ENCODE data around the gene SRC.
A peak's percentile ranks its signal among the peaks of the same experiment; 100 is the strongest.

The SRC gene

DNA sequence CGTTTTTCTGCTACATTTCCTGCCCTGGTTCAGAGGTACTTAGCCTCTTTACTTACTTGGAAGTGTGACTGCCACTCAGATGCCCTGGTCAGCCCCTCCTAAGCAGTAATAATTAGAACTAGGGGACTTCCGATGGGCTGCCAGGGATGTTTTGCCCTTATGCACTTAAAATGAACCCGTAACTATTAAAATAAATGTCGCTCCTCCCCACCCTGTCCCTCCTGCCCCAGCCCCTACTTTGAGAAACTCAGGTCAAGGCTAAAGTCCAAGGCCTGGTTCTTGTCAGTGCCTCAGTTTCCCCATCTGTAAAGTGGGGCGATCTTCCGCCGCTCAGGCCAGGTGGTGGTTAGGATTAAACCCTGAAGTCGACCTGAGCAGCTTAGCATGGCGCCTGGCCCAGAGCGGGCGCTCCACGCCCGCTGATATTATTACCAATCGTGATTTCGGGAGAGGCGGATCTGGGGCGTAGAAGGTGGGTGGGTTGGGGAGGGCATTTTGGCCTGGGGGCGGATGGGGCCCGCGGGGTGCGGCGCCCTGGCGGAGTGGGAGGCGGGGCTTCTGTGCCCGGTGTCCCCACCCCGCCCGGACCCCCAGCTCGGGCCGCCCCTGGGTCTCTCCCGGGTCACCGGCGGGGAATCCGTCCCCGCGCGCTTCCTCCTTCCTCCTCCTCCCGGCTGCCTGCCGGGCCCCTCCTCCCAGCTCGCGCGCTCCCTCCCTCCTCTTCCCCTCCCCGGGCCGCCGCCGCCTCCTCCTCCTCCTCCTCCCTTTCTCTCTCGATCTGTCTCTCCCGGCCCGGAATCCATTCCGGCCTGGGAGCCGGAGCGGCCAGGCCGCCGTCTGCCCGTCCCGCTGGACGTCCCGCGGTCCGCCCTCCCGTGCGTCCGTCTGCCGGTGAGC, at the start of gene SRC:
TSS of gene SRC (plus strand) at position 802 of the 897 bp plus-strand sequence. CDS start 38,014 bp downstream, outside the sequence.
- peak; percentile 85 for DNase-seq

- no peak for DNase-seq
Observed at GRCh38 chr20:37296371-37296770, 49.6 kb upstream of the SRC start.

DNA sequence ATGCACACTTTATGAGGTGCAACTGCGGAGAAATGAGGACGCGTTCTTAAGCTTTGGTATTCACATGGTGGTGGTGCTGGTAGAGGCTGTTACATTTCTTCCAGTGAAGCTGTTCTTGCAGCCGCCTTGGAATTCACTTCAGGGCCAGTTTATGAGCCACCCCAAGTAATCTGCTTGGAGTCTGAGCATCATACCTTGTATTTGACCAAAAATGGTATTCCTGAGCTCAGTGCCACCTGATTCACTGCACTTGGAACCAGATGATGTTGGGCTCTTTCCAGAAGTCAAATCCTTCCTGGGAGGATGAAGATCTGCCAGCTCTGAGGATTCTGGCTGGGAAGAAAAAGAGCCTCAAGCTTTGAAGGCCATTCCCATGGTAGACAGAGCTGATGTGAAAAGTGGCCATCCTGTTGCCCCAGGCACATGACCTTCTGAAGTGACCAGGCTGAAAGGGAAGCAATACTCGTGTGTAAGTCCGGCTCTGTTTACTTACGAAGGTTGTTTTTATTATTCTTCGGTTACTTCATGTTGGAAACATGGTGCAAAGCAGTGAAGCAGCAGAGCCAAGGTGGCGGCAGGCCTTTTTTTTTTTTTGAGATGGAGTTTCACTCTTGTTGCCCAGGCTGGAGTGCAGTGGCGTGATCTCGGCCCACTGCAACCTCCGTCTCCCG, 48.7 kb upstream of the SRC start:
- no peak for DNase-seq

DNA sequence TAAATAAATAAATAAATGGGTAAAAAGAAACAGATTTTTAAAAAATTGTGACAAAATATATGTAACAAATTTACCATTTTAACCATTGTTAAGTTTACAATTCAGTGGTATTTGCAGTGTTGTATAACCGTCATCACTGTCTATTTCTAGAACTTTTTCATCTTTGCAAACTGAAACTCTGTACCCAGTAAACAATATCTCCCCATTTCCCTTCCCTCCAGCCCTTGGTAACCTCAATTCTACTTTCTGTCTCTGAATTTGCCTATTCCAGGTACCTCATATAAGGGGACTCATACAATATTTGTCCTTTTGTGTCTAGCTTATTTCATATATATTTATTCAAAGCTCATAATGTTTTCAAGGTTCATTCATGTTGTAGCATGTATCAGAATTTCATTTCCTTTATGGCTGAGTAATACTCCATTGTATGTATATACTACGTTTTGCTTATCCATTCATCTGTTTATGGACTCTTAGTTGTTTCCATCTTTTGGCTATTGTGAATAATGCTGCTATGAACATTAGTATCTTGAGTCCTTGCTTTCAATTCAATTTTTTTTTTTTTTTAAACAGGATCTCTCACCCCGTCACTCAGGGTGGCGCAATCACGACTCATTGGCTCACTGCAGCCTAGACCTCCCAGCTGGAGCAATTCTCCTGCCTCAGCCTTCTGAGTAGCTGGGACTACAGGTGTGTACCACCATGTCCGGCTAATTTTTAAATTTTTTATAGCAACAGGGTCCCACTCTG, 47.6 kb upstream of the SRC start:
- no peak for DNase-seq

GRCh38 chr20:37299718-37300528, 46.0 kb upstream of the SRC start:
- no peak for DNase-seq

DNA sequence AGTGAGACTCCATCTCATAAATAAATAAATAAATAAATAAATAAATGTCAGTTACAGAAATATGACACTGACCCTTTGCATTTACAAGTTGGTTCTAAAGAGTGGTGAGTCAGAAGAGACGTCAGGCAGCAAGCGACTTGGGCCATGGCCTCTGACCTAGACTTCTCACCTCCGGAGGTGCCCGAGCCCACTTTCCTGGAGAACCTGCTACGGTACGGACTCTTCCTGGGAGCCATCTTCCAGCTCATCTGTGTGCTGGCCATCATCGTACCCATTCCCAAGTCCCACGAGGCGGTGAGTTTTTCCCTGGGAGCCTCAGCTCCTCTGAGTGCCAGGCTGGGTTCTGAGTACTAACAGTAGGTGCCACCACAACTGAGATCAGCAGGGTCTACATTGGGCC, 44.8 kb upstream of the SRC start:
- DNase-seq, result no peak

DNA sequence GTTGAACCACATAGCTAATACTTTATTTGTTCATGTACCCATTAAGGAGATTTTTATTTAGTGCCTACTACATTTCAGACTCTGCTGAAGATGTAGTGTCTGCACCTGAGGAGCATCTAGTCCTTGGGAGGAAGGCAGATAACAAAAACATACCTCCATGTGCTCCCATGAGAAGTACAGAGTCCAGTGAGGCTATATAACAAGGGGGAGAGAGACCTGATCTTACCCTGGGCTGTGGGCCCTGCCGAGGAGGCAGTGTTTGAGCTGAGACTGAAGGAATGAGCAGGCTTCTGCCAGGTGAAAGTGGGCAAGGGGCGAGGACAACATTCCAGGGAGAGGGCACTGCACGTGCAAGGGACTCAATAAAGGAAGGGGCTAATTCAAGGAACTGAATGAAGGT, 44.4 kb upstream of the SRC start:
- no peak for DNase-seq

DNA sequence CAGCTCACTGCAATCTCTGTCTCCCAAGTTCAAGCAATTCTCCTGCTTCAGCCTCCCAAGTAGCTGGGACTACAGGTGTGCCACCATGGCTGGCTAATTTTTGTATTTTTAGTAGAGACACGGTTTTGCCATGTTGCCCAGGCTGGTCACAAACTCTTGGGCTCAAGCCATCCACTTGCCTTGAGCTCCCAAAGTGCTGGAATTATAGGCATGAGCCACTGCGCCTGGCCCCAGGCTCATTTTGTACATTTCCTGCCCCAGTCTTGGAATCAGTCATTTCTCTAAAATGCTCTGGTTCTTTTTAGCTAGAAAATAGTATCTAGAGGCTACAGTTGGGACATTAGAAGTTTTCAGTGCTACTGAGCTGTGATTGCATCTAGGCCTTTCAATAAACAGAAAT, 43.0 kb upstream of the SRC start:
- DNase-seq, result no peak

GRCh38 chr20:37303637-37304036, 42.3 kb upstream of the SRC start:
- DNase-seq, result no peak

GRCh38 chr20:37305079-37305478, 40.9 kb upstream of the SRC start:
- DNase-seq, result no peak

- DNase-seq, result no peak
Observed at GRCh38 chr20:37305839-37306238, 40.1 kb upstream of the SRC start.

DNA sequence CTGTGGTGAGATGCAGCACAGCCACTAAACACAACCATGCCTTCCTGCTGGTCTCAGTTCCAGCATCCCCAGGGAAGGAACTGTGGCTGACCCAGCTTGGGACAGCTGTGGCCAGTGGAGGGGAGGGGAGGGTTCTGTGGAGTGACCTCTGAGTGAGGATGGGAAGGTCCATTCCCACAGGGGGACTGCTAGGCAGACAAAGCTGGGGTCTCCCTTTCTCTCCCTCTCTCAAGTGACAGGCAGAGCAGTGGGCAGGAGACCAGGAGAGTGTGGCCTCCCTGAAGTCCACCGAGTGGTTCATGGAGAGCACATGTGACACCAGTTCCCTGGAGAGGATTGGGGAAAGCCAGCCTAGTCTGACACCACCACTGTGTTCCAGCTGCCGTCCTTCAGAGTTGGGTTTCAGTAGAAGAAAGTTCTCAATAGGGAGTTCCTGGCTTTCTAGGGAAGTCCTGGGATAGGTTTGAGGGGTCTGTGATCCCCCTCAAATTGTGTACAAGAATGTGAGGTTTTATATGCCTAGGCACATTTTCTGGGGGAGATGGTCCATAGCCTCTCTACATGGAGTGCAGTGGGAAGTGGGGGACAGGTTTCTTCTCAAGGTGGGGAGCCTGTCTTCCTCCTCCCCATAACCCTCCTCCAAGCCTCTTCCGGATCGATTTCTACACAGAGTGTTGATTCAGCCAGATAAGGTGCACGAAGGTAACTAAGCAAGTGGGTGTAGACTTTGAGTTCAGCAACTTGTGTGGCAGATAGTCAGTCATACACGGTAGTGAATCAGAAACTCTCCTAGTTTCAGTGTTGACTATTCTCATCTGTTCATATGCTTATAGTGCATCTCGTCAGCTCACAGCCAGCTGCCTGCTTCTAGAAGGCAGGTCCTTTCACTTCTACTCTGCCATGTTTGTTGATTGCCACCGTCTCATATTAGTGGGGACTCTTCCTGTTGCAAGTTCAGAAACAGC, 37.6 kb upstream of the SRC start:
- peak; percentile 62 for DNase-seq

- no peak for DNase-seq
Observed at GRCh38 chr20:37309290-37309689, 36.6 kb upstream of the SRC start.

- no peak for DNase-seq
Observed at GRCh38 chr20:37309936-37310590, 35.9 kb upstream of the SRC start.

GRCh38 chr20:37310951-37311350, 35.0 kb upstream of the SRC start:
- no peak for DNase-seq

- no peak for DNase-seq
Observed at GRCh38 chr20:37311710-37312355, 34.1 kb upstream of the SRC start.

DNA sequence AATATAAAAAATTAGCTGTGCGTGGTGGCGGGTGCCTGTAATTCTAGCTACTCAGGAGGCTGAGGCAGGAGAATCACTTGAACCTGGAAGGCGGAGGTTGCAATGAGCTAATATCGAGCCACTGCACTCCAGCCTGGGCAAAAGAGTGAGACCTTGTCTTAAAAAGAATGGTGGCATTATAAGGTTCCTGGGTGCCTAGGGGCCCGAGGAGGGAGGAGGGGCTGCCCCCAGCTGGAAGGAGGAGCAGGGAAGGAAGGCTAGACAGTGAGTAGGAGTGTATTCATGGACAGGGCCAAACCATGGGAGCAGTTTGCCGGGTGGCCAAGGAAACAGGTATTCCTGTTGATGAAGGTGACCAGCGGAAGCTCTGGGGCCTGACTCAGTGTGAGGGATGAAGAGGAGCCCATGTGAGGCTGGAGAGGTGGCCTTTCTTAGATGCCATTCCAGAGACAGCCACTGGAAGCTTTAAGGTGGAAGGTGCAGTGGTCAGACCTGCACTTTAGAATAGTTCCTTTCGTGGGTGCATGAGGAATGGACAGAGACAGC, 32.3 kb upstream of the SRC start:
- DNase-seq, result no peak

- no peak for DNase-seq
Observed at GRCh38 chr20:37314099-37314498, 31.8 kb upstream of the SRC start.

DNA sequence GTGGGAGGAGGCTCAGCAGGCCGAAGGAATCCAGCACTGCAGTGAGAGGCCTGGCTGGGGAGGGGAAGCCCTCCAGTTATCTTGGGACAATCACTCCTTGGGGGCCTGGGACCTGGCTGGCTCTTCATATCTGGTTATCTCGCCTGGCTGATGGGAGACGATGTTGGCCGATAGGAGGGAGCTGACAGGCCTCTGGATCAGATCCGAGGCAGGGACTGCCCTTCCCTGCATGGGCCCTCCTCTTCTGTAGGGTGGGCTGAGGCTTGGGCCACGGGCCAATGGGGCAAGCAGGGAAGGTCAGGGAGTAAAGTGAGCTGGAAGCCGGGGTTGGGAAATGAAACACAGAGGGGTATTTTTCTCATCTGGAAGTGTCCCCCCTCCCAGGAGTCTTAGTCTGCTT, 31.3 kb upstream of the SRC start:
- no peak for DNase-seq

GRCh38 chr20:37315021-37315451, 30.9 kb upstream of the SRC start:
- DNase-seq, result peak; percentile 64

Measured in left hindlimb (tissue), 1 donor.